HG03108 (cell line): ENCODE results near the gene AAMP.

Source experiments
- ATAC-seq: cut with Tn5 transposase; IDR thresholded peaks from one replicate; pipeline ENCODE4 v1.9.1; 2021; ENCODE audit warnings: moderate library complexity; ENCODE audit not compliant: unreplicated experiment

AAMP gene

GRCh38 chr2:218260166-218260565 is 9.8 kb downstream of the AAMP start:
- ATAC-seq, result no peak

GRCh38 chr2:218259099-218259961 is 10.6 kb downstream of the AAMP start:
- no peak for ATAC-seq

DNA sequence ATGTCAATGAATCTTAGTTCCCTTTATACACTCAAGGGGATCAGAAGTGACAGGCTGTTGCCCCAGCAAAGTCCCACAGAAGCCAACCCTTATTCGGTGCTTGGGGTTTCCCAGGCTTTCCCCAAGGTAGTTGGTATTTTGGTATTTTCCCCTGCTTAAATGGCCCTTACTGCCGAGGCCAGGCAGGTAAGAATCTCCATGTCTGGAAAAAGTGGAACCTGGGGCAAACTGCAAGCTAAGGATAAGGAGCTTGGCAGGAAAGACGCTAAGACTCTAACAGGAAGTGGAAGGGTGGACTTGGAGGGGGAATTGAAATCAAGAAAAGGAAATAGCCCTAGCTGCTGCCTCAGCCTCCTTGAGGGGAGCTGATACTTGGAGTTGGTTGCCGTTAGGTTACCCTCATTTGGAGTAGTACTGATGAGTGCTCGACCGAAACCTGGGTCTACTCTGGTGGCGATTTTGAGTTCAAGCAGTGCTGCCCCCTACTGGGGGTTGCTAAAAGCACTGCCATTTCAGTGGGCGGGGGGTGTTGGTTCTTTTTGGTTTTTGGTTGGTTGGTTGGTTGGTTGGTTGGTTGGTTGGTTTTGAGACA is 12.5 kb downstream of the AAMP start:
- peak; percentile 52 for ATAC-seq

DNA sequence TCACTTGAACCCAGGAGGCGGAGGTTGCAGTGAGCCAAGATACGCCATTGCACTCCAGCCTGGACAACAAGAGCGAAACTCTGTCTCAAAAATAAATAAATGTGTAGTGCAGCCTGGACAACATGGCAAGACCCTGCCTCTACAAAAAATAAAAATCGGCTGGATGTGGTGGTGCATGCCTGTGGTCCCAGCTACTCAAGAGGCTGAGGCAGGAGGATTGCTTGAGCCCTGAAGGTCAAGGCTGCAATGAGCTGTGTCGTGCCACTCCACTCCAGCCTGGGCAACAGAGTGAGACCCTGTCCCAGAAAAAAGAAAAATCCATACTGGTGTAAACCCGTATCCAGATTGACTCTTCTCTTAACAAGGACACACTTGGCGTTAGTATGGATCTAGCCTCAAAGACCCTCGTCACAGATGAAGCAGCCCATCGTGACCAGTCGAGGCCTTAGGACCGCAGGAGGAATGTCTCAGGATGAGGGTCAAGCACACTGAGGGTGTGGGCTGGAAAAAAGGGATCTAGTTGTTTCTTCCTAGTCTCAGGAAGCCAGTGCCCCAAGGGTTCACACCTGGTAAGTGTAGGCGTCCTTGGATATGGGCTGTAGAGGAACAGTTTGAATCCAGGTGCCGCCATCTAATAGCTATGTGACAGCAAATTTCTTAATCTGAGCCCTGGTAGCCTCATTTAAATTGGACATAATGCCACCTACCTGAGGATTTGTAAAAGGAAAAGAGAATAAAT is 13.2 kb downstream of the AAMP start:
- ATAC-seq, result no peak

DNA sequence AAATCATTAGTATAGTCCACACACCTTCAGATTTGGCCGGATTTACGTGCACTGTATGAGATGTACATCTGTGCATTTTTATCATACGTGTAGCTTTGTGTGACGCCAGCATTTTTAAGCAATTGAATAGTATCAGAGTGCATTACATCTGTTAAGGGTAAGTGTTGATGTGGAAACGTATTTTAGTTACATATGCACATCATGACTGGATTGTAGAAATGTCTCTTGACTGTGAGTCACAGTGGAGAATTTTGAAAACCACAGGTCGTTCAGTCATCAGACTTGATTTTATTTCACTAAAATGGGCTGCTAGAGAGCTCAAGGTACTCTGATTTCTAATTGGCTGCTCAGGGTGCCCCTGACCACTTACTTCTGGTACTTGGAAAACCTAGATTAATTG is 14.5 kb downstream of the AAMP start:
- ATAC-seq, result no peak

DNA sequence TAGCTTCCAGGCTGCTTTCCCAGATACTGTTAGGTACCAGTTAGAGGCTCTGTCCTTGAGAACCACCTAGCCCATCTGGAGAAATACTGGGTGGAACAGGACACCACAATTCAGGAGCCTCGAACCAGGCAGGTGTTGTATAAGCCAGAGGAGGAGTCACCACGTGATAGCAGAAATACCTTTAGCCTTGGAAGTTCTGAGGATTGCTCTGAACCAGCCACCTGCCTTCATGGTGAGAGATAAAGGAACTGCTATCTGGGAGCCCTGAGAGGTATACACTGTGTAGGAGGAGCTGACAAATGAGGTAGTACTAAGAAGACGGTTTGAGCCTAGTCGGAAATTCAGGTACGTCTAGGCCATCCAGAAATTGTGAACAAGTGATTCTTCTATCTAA is 16.7 kb downstream of the AAMP start:
- ATAC-seq, result no peak

- ATAC-seq, result no peak
Observed at GRCh38 chr2:218252509-218253231, 17.3 kb downstream of the AAMP start.

- no peak for ATAC-seq
Observed at GRCh38 chr2:218249691-218250090, 20.2 kb downstream of the AAMP start.

GRCh38 chr2:218245214-218245613 is 24.7 kb downstream of the AAMP start:
- no peak for ATAC-seq

DNA sequence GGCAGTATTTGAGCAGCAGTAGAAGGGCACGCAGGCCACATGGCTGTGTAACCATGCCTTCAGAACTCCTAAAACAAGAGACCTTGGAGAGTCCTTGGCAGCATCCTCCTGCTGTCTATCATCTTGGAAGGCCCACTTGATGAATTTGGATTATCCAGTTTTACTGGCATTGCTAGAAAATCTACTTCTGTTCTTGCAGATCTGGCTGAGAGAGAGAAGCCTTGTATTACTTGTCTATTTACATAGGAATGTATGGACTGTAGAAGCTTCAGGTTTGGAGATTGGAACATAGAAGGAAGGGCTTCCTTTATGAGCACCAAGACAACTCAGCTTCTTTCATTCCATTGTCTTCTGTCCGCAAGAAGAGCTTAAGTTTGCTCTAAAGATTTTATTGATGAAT is 25.3 kb downstream of the AAMP start:
- ATAC-seq, result no peak

GRCh38 chr2:218244204-218244603 is 25.7 kb downstream of the AAMP start:
- no peak for ATAC-seq

- ATAC-seq, result no peak
Observed at GRCh38 chr2:218238887-218239286, 31.1 kb downstream of the AAMP start.

DNA sequence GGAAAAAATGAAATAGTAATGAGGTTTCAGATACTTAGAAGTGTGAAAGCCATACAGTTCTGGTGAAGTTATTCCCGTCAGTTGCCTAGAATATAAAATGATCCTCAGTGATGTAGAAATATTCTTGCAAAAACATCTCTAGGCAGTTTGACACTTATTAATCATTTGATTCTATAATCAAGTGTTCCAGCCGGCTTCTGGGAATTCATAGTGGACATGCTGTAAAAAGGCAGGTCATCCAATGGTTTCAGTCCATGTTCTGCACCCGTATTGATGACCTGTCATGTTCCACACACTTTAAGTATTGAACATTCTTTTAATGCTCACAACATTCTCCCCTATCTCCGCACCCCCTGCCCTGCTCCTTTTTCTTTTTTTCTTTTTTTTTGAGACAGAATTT is 33.1 kb downstream of the AAMP start:
- ATAC-seq, result no peak

DNA sequence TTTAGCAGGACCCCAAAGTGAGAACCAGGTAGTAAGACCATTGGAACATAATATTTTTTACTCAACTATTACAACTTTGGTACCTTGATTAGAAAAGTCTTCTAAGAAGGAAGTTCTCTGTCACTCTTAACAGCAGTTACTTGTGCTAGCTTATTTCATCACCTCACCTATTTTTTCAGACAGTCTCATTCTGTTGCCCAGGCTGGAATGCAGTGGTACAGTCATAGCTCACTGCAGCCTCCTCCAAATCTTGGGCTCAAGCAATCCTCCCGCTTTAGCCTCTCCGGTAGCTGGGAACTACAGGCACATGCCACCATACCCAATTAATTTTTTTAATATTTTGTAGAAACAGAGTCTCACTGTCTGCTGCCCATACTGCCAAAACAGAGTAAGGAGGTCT is 34.9 kb downstream of the AAMP start:
- no peak for ATAC-seq

DNA sequence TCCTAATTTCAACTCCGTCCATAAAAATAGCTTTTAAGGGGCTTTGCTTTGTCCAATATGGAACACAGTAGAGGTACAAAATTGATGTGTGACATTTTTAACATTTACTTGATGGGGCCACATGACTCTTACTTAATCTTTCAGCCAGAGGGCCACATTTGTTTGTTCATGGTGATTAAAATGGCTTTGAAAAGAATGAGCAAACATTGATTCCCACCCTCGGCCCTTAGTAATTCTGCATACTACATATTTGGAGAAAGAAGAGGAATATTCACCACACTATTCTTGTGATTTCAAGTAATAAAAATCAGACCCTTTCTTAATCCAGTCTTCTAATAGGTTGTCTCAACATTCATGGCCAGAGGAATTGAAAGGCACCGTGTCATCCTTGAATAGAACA is 35.4 kb downstream of the AAMP start:
- no peak for ATAC-seq

- ATAC-seq, result no peak
Observed at GRCh38 chr2:218233543-218233942, 36.4 kb downstream of the AAMP start.

- ATAC-seq, result peak; percentile 45
Observed at GRCh38 chr2:218230882-218231281, 39.1 kb downstream of the AAMP start.

GRCh38 chr2:218229851-218230250 is 40.1 kb downstream of the AAMP start:
- no peak for ATAC-seq

GRCh38 chr2:218229239-218229638 is 40.7 kb downstream of the AAMP start:
- ATAC-seq, result peak; percentile 90

DNA sequence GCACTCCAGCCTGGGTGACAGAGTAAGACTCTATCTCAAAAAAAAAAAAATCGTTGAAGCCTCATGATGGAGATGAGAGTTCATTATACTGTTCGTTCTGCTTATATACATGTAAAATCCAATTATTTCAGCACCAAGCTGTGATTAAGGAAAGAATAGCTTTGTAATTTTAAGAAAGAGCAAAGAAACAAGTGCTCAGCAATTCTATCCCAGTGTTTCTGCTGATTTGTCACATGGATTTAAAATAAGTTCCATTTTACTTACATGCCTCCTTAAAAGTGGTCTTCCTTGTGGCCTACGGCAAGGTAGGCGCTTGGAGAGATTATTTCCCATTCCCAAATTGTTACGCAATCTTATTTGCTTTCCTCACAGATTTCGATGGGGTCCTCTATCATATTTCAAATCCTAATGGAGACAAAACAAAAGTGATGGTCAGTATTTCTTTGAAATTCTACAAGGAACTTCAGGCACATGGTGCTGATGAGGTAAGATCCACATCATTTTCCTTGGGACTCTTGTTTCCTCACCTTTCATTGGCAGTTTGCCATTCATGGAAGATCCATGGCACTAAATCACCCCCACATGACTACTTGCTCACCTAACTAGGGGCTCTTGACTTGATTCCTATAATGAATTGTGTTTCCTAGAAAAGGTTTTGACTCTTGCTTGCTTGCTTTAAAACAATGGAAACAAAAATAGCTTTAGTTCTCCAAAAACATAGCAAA is 41.4 kb downstream of the AAMP start:
- no peak for ATAC-seq

DNA sequence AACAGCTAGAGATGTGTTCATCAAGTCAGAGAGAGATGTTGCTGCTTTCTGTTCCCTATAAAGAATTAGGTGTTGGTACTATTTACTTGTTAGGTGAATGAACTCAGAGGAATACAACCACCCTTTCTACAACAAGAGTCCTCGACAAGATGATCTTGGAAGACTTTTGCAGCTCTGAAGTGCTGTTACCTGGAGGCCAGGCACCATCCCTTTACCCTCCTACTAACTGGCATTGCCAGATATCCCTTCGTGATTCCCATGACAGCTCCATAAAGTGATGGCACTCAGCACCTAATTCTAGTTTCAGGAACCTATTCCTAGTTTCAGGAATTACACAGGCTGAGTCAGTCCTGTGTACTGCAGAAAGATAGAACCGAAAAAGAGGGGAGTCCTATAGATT is 43.0 kb downstream of the AAMP start:
- ATAC-seq, result no peak
